ENCODE data around the gene TBC1D9. TPM values are rescaled to one million over a fixed set of nuclear protein-coding genes. Genes with fewer than 3 reads are reported as not detected.
"Not testable (repeated sequence)": the region's sequence is repeated elsewhere in the genome, so short reads cannot be mapped to it uniquely, and the experiment has no call there.

Gene TBC1D9
- polyA plus RNA-seq, 1 donor (not counting 4 experiments of a cell fraction or from before 2014, with no cell fraction given) = 11.6 TPM

DNA sequence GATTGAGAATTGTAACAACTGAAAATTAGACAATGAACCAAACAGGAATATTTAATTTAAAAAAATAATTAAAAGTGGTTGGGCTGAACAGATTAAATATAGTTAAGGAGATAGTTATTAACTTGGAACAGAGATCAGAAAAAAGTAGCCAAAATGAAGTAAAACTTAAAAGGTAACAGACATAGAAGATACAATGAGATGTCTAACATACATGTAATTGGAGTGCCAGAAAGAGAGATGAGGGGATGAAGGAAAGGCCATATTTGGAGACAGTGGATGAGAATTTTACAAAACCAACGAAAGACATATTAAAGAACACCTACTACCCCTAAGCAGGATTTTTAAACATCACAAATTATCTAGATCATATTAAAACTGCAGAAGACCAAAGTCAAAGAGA lies 8.0 kb downstream of the TBC1D9 start:
- dilution Hi-C loops (cut with MboI; ENCODE audit: extremely low pct_ligation_motif_present, low sequenced_read_pairs) = no loop called here

DNA sequence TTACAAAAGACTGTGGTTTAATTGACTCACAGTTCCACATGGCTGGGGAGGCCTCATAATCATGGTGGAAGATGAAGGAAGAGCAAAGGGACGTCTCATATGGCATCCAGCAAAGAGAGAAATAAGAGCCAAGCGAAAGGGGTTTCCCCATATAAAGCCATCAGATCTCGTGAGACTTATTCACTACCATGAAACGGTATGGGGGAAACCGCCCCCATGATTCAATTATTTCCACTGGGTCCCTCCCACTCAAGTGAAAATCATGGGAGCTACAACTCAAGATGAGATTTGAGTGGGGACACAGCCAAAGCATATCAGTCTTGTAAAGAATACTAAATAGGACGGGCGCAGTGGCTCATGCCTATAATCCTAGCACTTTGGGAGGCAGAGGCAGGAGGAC lies 9.6 kb downstream of the TBC1D9 start:
- Histone ChIP-seq H3K4me1 (ENCODE audit: control insufficient read depth, extremely low read depth, insufficient read depth, low read length) (peaks cover 15% of the 10 kb centered on the region), H3K79me2 (ENCODE audit: control insufficient read depth, insufficient read depth, low read length) (peaks cover 12% of the 10 kb centered on the region)
- H3K27ac ChIP-seq (ENCODE audit: control insufficient read depth, insufficient read depth, low read length); H3K4me2 ChIP-seq (ENCODE audit: control insufficient read depth, extremely low read depth, insufficient read depth, low read depth, low read length); FAIRE-seq; H2AFZ ChIP-seq (ENCODE audit: control insufficient read depth, low read length); H3K9me1 ChIP-seq (ENCODE audit: control insufficient read depth, extremely low read depth, insufficient read depth, low read length); dilution Hi-C loops (cut with MboI; ENCODE audit: extremely low pct_ligation_motif_present, low sequenced_read_pairs); H3K27me3 ChIP-seq (ENCODE audit: control insufficient read depth, extremely low read depth, insufficient read depth, low read length); H4K20me1 ChIP-seq (ENCODE audit: control insufficient read depth, extremely low read depth, insufficient read depth, low read length); H3K9ac ChIP-seq (ENCODE audit: control insufficient read depth, extremely low read depth, insufficient read depth, low read length); H3K9me3 ChIP-seq (ENCODE audit: control insufficient read depth, low read depth, low read length); H3K4me3 ChIP-seq (ENCODE audit: control insufficient read depth in 2 of 3, extremely low read depth in 1 of 3, insufficient read depth in 2 of 3, low read depth in 1 of 3, low read length in 3 of 3); DNase-seq (ENCODE audit: low read depth, low spot score); H3K36me3 ChIP-seq (ENCODE audit: control insufficient read depth in 2 of 2, extremely low read depth in 1 of 2, insufficient read depth in 2 of 2, low read length in 2 of 2): not testable (repeated sequence)

More for the DNA sequence above, 8.0 kb downstream of the TBC1D9 start:
- H3K36me3 ChIP-seq (ENCODE audit: control insufficient read depth in 2 of 2, extremely low read depth in 1 of 2, insufficient read depth in 2 of 2, low read length in 2 of 2) = no peaks in the 10 kb centered on the region
- peaks cover 9% of the 10 kb centered on the region for H3K79me2 ChIP-seq (ENCODE audit: control insufficient read depth, insufficient read depth, low read length)
- no peaks in the 10 kb centered on the region for H3K27me3 ChIP-seq (ENCODE audit: control insufficient read depth, extremely low read depth, insufficient read depth, low read length)
- DNase-seq (ENCODE audit: low read depth, low spot score) (no peak), FAIRE-seq (no peak)
- no peaks in the 10 kb centered on the region for H4K20me1 ChIP-seq (ENCODE audit: control insufficient read depth, extremely low read depth, insufficient read depth, low read length)
- H3K9me3 ChIP-seq (ENCODE audit: control insufficient read depth, low read depth, low read length) = no peaks in the 10 kb centered on the region
- H3K9ac ChIP-seq (ENCODE audit: control insufficient read depth, extremely low read depth, insufficient read depth, low read length) = no peak overlapping the region
- no peak overlapping the region for H3K4me3 ChIP-seq (ENCODE audit: control insufficient read depth in 2 of 3, extremely low read depth in 1 of 3, insufficient read depth in 2 of 3, low read depth in 1 of 3, low read length in 3 of 3)
- H3K9me1 ChIP-seq (ENCODE audit: control insufficient read depth, extremely low read depth, insufficient read depth, low read length) = no peaks in the 10 kb centered on the region
- peaks cover 6% of the 10 kb centered on the region for H3K4me1 ChIP-seq (ENCODE audit: control insufficient read depth, extremely low read depth, insufficient read depth, low read length)
- H3K4me2 ChIP-seq (ENCODE audit: control insufficient read depth, extremely low read depth, insufficient read depth, low read depth, low read length) = no peak overlapping the region
- no peak overlapping the region for H2AFZ ChIP-seq (ENCODE audit: control insufficient read depth, low read length)
- no peak overlapping the region for H3K27ac ChIP-seq (ENCODE audit: control insufficient read depth, insufficient read depth, low read length)
- no peak for TF ChIP-seq EZH2 (IDR thresholded peaks at IDR 0.05; ENCODE audit: low read length)
- TF ChIP-seq, protein P1, sequence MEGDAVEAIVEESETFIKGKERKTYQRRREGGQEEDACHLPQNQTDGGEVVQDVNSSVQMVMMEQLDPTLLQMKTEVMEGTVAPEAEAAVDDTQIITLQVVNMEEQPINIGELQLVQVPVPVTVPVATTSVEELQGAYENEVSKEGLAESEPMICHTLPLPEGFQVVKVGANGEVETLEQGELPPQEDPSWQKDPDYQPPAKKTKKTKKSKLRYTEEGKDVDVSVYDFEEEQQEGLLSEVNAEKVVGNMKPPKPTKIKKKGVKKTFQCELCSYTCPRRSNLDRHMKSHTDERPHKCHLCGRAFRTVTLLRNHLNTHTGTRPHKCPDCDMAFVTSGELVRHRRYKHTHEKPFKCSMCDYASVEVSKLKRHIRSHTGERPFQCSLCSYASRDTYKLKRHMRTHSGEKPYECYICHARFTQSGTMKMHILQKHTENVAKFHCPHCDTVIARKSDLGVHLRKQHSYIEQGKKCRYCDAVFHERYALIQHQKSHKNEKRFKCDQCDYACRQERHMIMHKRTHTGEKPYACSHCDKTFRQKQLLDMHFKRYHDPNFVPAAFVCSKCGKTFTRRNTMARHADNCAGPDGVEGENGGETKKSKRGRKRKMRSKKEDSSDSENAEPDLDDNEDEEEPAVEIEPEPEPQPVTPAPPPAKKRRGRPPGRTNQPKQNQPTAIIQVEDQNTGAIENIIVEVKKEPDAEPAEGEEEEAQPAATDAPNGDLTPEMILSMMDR (optimal IDR thresholded peaks at IDR 0.05 in 1 of 3, IDR thresholded peaks at IDR 0.05 in 1 of 3, conservative IDR thresholded peaks at IDR 0.05 in 1 of 3; ENCODE audit: extremely low read depth in 1 of 3, insufficient read depth in 2 of 3, low read length in 3 of 3) = no peak

DNA sequence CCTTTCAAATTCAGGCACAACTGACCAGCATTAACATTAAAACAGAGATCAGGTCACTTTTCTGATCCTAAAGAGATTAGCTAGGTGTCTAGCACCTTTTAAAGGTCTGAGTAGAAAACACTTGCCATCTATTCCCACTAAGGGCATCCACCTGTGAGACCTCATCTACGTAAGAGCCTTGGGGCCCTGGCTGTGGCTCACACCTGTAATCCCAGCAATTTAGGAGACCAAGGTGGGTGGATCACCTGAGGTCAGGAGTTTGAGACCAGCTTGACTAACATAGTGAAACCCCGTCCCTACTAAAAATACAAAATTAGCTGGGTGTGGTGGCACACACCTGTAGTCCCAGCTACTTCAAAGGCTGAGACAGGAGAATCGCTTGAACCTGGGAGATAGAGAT lies 11.8 kb downstream of the TBC1D9 start:
- DNase-seq (ENCODE audit: low read depth, low spot score) (no peak), FAIRE-seq (no peak)
- TF ChIP-seq, protein P1 (optimal IDR thresholded peaks at IDR 0.05 in 1 of 3, IDR thresholded peaks at IDR 0.05 in 1 of 3, conservative IDR thresholded peaks at IDR 0.05 in 1 of 3; ENCODE audit: extremely low read depth in 1 of 3, insufficient read depth in 2 of 3, low read length in 3 of 3) = no peak
- TF ChIP-seq EZH2 (IDR thresholded peaks at IDR 0.05; ENCODE audit: low read length) = no peak
- Histone ChIP-seq H4K20me1 (ENCODE audit: control insufficient read depth, extremely low read depth, insufficient read depth, low read length) (no peaks in the 10 kb centered on the region), H3K36me3 (ENCODE audit: control insufficient read depth in 2 of 2, extremely low read depth in 1 of 2, insufficient read depth in 2 of 2, low read length in 2 of 2) (no peaks in the 10 kb centered on the region), H3K9ac (ENCODE audit: control insufficient read depth, extremely low read depth, insufficient read depth, low read length) (no peak overlapping the region), H3K27me3 (ENCODE audit: control insufficient read depth, extremely low read depth, insufficient read depth, low read length) (no peaks in the 10 kb centered on the region), H3K9me3 (ENCODE audit: control insufficient read depth, low read depth, low read length) (no peaks in the 10 kb centered on the region), H3K4me1 (ENCODE audit: control insufficient read depth, extremely low read depth, insufficient read depth, low read length) (peaks cover 18% of the 10 kb centered on the region), H3K9me1 (ENCODE audit: control insufficient read depth, extremely low read depth, insufficient read depth, low read length) (no peaks in the 10 kb centered on the region), H3K27ac (ENCODE audit: control insufficient read depth, insufficient read depth, low read length) (no peak overlapping the region), H3K4me3 (ENCODE audit: control insufficient read depth in 2 of 3, extremely low read depth in 1 of 3, insufficient read depth in 2 of 3, low read depth in 1 of 3, low read length in 3 of 3) (no peak overlapping the region), H2AFZ (ENCODE audit: control insufficient read depth, low read length) (no peak overlapping the region), H3K79me2 (ENCODE audit: control insufficient read depth, insufficient read depth, low read length) (peaks cover 9% of the 10 kb centered on the region), H3K4me2 (ENCODE audit: control insufficient read depth, extremely low read depth, insufficient read depth, low read depth, low read length) (no peak overlapping the region)
- dilution Hi-C loops (cut with MboI; ENCODE audit: extremely low pct_ligation_motif_present, low sequenced_read_pairs) = no loop called here
